AG09319 (cell line): ENCODE results near the gene LRRC49.
"Not testable (repeated sequence)": the region's sequence is repeated elsewhere in the genome, so short reads cannot be mapped to it uniquely, and the experiment has no call there.

Experiments
- DNase-seq: peaks from one replicate; pipeline ENCODE4 v3.0.0-alpha.2; 2010; ENCODE audit warnings: low read depth; ENCODE audit errors: extremely low read depth
- TF ChIP-seq, protein P1 (sequence below): IDR thresholded peaks from 2 replicates; pipeline ENCODE4 v1.5.1; 2011; ENCODE audit warnings: low read depth, mild to moderate bottlenecking, inconsistent platforms, low read length, moderate library complexity

LRRC49 gene

DNA sequence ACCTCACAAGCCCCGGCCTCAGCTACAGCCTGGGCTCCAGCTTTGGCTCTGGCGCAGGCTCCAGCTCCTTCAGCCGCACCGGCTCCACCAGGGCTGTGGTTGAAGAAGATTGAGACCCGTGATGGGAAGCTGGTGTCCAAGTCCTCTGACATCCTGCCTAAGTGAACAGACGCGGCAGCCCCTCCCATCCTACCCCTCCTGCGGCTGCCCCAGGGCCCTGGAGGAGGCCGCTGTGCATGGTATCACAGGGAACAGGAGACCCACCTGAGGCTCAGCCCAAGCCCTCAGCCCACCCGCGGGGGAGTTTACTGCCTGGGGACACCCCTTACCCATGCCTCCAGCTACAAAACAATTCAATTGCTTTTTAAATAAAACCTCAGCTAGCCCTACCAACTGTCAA lies 32.6 kb upstream of the LRRC49 start:
- DNase-seq = no peak
- TF ChIP-seq, protein P1, sequence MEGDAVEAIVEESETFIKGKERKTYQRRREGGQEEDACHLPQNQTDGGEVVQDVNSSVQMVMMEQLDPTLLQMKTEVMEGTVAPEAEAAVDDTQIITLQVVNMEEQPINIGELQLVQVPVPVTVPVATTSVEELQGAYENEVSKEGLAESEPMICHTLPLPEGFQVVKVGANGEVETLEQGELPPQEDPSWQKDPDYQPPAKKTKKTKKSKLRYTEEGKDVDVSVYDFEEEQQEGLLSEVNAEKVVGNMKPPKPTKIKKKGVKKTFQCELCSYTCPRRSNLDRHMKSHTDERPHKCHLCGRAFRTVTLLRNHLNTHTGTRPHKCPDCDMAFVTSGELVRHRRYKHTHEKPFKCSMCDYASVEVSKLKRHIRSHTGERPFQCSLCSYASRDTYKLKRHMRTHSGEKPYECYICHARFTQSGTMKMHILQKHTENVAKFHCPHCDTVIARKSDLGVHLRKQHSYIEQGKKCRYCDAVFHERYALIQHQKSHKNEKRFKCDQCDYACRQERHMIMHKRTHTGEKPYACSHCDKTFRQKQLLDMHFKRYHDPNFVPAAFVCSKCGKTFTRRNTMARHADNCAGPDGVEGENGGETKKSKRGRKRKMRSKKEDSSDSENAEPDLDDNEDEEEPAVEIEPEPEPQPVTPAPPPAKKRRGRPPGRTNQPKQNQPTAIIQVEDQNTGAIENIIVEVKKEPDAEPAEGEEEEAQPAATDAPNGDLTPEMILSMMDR = no peak

DNA sequence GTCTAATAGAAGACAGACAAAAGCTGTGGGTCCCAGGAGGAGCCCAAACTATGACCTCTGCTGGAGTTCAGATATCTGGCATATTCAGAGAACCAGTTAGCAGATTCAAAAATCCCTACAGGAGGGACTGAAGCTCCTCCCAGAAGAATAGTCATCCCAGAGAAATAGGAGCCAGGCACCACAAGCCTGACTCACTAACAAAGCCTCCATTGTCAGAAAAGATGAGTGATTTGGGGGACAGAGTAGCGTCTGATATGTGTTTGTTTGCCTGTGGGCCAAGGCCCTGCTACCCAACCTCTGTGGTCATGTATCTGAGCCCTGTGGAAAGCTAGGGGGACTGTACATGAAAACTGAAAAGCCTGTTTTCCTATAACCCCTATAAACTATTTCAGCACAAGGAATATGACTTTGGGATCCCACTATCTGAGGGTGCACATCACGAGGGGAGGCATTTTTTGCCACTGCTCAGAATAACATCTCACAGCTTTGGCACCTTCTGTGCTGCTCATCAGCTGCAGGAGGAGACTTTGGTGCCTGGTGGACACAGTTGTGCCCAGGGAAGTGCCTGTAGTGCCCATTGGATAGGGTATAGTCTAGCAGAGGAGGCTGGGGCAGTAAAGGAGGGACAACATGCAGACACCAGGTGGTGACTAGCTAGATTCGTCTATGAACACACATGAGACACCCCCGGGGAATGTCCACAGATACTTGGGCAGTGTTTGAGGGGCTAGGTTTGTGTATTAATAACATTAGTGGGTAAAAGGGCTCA lies 29.0 kb upstream of the LRRC49 start:
- no peak for DNase-seq
- TF ChIP-seq, protein P1 = no peak

DNA sequence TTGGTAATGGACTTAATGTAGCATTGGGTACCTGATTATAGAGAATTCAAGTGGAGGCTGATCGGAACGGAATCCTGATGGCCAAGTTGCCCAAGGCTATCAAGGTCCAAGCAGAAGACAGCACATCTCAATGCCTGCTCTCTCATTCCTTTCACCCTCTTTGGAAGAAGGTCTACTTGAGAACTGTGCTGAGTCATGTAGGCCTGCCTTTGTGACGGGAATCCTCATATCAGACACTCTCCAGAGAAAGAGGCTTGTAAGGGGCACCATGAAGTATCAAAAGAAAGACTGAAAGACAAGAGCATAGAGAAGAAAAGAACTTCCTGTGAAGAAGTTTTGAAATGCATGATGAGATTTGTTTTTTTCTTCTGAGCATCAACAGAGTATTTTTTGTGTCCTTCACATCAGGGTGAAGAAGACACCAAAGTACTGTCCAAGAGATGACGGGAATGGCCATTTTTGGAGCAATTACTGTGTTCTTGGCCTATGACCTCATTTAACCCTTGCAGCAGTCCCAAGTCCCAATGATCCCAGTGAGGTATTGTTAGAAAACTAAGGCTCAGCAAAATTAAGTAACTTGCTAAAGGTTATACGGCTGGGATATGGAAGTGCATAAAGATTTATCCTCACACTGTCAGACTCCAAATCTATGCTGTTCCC lies 25.5 kb upstream of the LRRC49 start:
- TF ChIP-seq, protein P1 = no peak
- DNase-seq = no peak

DNA sequence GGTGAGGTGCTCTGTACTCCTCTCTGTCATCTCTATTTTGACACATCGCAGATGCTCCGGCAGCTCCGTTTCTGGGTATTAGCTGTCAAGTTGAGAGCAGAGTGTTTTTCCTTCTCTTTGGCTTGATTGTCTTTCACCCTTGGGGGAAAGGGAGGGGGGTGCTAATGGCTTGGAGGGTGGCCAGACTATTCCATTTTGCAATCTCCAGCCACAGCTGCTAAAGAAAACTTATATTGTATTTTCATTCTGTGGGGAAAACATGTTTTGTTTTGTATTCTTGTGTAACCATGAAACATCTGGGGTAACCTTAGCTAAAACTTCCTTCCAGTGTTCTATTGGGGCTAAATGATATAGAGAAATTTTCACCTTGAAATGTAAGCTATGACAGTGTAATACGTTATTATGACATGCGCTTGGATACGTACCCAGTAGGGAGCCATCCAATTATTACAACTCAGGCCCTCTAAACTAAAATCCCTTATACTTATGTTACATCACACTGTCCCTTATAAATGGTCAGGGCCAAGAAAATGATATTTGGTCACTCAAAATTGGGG lies 24.6 kb upstream of the LRRC49 start:
- DNase-seq = no peak
- TF ChIP-seq, protein P1 = no peak

DNA sequence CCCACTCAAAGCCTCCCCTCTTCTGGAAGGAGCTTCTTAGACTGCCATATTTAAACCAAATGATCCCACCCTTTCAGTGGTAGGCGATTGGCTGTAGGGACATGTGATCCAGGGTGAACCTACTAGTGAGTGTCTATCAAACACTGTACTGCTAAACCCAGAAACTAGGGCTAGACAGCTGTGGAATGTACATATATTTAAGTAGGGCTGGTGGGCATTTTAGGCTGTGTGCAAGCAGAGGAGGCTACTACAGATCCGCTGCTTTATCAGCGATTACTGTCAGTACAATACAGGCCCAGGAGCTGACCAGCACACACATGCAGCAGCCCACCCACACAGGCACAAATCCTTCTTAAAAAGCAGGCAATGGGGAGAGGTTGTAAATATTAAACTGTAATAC lies 23.3 kb upstream of the LRRC49 start:
- TF ChIP-seq, protein P1 = no peak
- DNase-seq = no peak

DNA sequence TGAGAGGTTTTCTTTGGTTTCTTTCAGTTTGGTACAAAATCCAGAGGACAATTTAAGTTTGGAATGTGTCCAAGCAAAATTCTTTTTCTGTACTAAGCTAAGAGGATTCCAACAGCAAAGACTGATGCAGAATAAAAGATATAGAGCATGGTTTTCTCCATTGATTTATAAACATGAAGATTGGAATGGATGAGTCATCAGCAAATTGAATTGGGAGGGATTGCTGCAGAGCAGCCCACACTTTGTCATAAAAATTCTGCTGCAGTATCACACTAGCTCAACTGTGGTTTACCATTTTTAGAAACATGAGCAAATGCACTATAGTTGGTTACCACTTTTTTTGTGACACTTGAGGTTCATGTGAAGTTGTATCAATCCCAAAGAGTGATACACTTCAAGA lies 22.6 kb upstream of the LRRC49 start:
- no peak for DNase-seq

DNA sequence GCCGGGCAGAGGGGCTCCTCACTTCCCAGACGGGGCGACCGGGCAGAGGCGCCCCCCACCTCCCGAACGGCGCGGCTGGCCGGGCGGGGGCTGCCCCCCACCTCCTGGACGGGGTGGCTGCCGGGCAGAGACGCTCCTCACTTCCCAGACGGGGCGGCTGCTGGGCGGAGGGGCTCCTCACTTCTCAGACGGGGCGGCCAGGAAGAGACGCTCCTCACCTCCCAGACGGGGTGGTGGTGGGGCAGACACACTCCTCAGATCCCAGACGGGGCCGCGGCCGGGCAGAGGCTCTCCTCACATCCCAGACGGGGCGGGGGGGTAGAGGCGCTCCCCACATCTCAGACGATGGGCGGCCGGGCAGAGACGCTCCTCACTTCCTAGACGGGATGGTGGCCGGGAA lies 21.1 kb upstream of the LRRC49 start:
- not testable (repeated sequence) for DNase-seq

More for the DNA sequence above, 22.6 kb upstream of the LRRC49 start:
- TF ChIP-seq, protein P1 = no peak
